LNCaP clone FGC (cell line): ENCODE data around the gene FIBCD1.

ENCODE experiments used
- DNase-seq: peaks from one replicate; pipeline ENCODE4 v3.0.0-alpha.2; 2011; ENCODE audit warnings: low read depth
- H3K4me3 ChIP-seq: 2 replicates; pipeline ENCODE4 v1.5.1; 2011; ENCODE audit warnings: mild to moderate bottlenecking, low read depth, low read length, control low read depth
- CTCF ChIP-seq: IDR thresholded peaks from 2 replicates; pipeline ENCODE4 v1.5.1; 2012; ENCODE audit warnings: mild to moderate bottlenecking; ENCODE audit not compliant: control insufficient read depth, insufficient read depth; ENCODE audit errors: extremely low read depth

The FIBCD1 gene

GRCh38 chr9:130954317-130954716 is 15.3 kb upstream of the FIBCD1 start:
- no peak overlapping the region for H3K4me3 ChIP-seq
- no peak for DNase-seq
- TF ChIP-seq CTCF: no peak

GRCh38 chr9:130952065-130952762 is 13.2 kb upstream of the FIBCD1 start:
- DNase-seq: no peak

GRCh38 chr9:130950039-130950311 is 10.9 kb upstream of the FIBCD1 start:
- TF ChIP-seq CTCF: no peak
- DNase-seq: no peak
- H3K4me3 ChIP-seq: no peak overlapping the region

More at GRCh38 chr9:130952065-130952762, 13.2 kb upstream of the FIBCD1 start:
- no peak overlapping the region for H3K4me3 ChIP-seq
- no peak for TF ChIP-seq CTCF

GRCh38 chr9:130949188-130950038 is 10.4 kb upstream of the FIBCD1 start:
- TF ChIP-seq CTCF: no peak
- H3K4me3 ChIP-seq: no peak overlapping the region
- DNase-seq: no peak

GRCh38 chr9:130948266-130948665 is 9.2 kb upstream of the FIBCD1 start:
- no peak for DNase-seq
- H3K4me3 ChIP-seq: no peak overlapping the region
- no peak for TF ChIP-seq CTCF

- H3K4me3 ChIP-seq: no peak overlapping the region
- no peak for TF ChIP-seq CTCF
- DNase-seq: no peak
These were observed 8.6 kb upstream of the FIBCD1 start for GRCh38 chr9:130947618-130948140.
